Left lobe of liver (tissue), 2 donors: ENCODE data around the gene MFAP3L. TPM values are rescaled to one million over a fixed set of nuclear protein-coding genes. Genes with fewer than 3 reads are reported as not detected.
"Not testable (repeated sequence)": the region's sequence is repeated elsewhere in the genome, so short reads cannot be mapped to it uniquely, and the experiment has no call there.

Experiments
- ATAC-seq: fragments of 200-7000 bp; cut with Tn5 transposase; one replicate; pipeline ENCODE4 v1.9.1; 2020; ENCODE audit warnings: mild to moderate bottlenecking, moderate library complexity
- DNase-seq: peaks from one replicate; pipeline ENCODE4 v3.0.0-alpha.2; 2020; ENCODE audit warnings: low spot score
- total RNA-seq: library from RNA; stranded (reverse); gene quantifications from one replicate; pipeline ENCODE4 v1.2.1, GENCODE V29; 2021
- donor health status: DM: no; HTN: no; CAD: no; lungs with moderate emphysema.
- donor health status: DM: no; HTN: yes; CAD: no.

Gene MFAP3L
- total RNA-seq, 1 donor from 2014 or later: 58.3 TPM

DNA sequence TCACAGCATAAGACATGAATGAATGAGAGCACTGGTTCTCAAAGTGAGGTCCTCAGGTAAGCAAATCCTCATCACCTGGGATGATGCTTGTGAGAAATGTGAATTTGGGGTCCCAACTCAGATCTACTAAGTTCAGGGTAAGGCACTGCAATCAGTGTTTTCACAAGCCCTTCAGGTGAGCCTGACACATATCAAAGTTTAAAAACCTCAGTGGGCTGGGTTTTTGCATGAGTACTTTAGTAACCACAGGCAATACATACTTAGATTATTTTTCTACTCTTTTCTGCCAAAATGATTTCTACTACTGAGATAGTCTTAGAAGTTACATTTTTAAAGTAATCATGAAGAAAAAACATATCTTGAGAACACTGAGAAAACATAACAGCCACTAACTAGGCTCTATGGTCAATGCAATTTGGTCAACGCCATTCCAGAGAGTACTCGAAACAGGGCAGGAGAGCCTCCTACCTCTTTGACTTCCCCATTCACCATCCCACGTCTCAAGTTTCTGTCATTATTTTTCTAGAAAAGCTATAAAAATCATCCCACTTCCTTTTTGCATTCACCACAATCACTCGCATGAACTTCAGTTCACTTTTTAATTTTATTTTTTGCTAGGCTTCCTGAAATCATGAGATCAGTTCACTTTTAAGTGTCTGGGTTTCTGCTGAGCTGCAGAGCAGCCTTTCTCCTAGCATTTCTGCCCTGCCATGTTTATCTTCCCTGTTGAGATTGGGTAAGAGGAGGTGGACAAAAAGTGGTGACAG, 73.8 kb downstream of the MFAP3L start:
- ATAC-seq: peak; percentile 33
- DNase-seq: no peak

DNA sequence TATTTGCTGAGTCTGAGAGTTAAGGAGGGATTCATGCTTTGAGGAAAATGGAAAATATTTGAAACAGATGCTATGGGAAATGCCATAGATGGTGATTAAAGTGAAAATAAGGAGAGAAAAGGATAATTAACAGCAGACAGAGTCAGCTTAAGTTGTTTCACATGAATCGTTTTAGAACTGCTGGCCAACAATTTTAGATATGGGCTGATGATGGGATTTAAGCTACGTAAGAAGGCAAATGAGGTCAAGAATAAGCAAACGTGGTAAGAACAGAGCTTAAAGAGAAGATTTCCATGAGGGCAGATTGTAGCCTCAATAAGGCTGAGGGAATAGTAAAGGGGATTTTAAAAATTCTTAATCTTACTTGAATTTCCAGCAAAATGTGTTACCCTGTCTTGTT, 77.9 kb downstream of the MFAP3L start:
- no peak for DNase-seq

GRCh38 chr4:169945636-169946035, 80.6 kb downstream of the MFAP3L start:
- no peak for DNase-seq
- no peak for ATAC-seq

More for the DNA sequence above, 77.9 kb downstream of the MFAP3L start:
- no peak for ATAC-seq

DNA sequence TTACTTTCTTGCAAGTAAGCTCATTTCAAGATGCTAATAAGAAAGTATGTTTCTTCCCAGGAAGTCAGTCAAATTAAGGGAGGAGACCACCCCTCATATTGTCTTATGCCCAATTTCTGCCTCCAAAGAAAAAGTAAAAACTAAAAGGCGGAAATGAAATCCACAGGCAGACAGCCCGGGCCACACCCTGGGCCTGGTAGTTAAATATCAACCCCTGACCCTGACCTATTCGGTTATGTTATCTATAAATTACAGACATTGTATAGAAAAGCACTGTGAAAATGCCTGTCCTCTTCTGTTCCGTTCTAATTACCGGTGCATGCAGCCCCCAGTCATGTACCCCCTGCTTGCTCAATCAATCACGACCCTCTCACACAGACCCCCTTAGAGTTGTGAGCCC, 82.6 kb downstream of the MFAP3L start:
- not testable (repeated sequence) for DNase-seq

DNA sequence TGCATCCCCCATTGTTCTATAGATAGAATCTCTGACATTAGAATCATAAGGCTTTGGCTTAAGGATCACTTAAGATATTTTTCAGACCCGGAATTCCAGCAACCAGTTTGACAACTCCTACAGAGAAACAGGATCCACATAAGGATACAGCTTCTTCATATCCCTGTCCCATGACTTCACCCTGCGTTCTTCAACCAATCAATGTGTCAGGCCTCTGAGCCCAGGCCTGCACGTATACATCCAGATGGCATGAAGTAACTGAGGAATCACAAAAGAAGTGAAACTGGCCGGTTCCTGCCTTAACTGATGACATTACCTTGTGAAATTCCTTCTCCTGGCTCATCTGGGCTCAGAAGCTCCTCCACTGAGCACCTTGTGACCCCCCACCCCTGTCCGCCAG, 85.1 kb downstream of the MFAP3L start:
- no peak for ATAC-seq
- DNase-seq: no peak

More for the DNA sequence above, 82.6 kb downstream of the MFAP3L start:
- ATAC-seq: not testable (repeated sequence)

DNA sequence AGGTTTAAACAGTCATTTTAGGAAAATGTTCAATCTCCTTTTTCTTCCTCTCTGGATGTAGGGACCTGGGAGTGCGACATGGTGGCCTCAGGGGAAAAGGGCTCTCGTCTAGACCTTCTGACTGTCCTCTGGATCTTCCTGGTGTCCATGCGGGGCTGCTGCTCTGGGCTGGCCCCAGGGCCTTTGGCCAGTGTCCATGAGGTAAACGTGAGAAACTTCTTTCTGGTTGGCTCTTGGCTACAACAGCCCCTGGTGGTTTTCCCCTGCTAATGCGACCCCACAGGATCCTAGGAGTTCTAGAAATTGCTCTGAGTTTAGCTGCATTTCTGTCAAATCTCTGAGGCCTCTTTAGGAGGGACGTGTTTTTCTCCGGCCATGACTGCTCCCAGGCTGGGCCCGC, 85.7 kb downstream of the MFAP3L start:
- no peak for DNase-seq

More for the DNA sequence above, 85.7 kb downstream of the MFAP3L start:
- peak; percentile 65 for ATAC-seq

Other genes with a start within 250 kb of the MFAP3L start
- gene AADAT, start 63.6 kb upstream of the MFAP3L start, total RNA-seq: 19.0 TPM